IMR-90 (cell line): Measurements from ENCODE around the gene NPY4R. TPM values are rescaled to one million over a fixed set of nuclear protein-coding genes. Genes with fewer than 3 reads are reported as not detected.
"Not testable (repeated sequence)": the region's sequence is repeated elsewhere in the genome, so short reads cannot be mapped to it uniquely, and the experiment has no call there.

Experiments
- ATAC-seq: fragments of 200-7000 bp; cut with Tn5 transposase; 2 replicates; pipeline ENCODE4 v1.9.1; 2020; ENCODE audit warnings: low read depth, mild to moderate bottlenecking, moderate library complexity
- BruUV-seq: library from RNA; stranded (reverse); fragments of 400-500 nt; replicated peaks from 2 replicates; lab custom pipeline; 2021; lab: Mats Ljungman, UMichigan
- CTCF ChIA-PET: fragments of 300-600 bp; formaldehyde crosslinking; extraction: SDS; loops from one replicate; lab custom pipeline; 2021; ENCODE audit warnings: antibody characterized with exemption; lab: Yijun Ruan, JAX
- POLR2A ChIA-PET: fragments of 300-600 bp; sonication (Branson Sonifier 250); formaldehyde crosslinking; loops from one replicate; lab custom pipeline; 2022; ENCODE audit warnings: antibody characterized with exemption; ENCODE audit not compliant: unreplicated experiment; lab: Charles Lee
- DNase-seq: peaks from one replicate; pipeline ENCODE4 v3.0.0; 2013
- H2AFZ ChIP-seq: replicated peaks from 2 replicates; pipeline ENCODE3; 2013; ENCODE audit warnings: low read length, mild to moderate bottlenecking; ENCODE audit not compliant: poor library complexity
- H2AK5ac ChIP-seq: 2 replicates; pipeline ENCODE4 v1.6.1; 2013; ENCODE audit warnings: low read depth, low read length, inconsistent platforms
- H2AK9ac ChIP-seq: replicated peaks from 2 replicates; pipeline ENCODE3; 2013; ENCODE audit warnings: mild to moderate bottlenecking, low read depth, low read length, moderate library complexity; ENCODE audit not compliant: poor library complexity
- H2BK120ac ChIP-seq: 2 replicates; pipeline ENCODE4 v1.6.1; 2013; ENCODE audit warnings: low read depth, low read length, inconsistent platforms
- H2BK15ac ChIP-seq: 3 replicates; pipeline ENCODE4 v1.6.1; 2013; ENCODE audit warnings: low read depth, low read length, inconsistent platforms
- H2BK20ac ChIP-seq: 2 replicates; pipeline ENCODE4 v1.6.1; 2013; ENCODE audit warnings: low read depth, mild to moderate bottlenecking, inconsistent platforms, low read length, moderate library complexity
- H2BK5ac ChIP-seq: 2 replicates; pipeline ENCODE4 v1.6.1; 2013; ENCODE audit warnings: mild to moderate bottlenecking, low read depth, low read length, inconsistent platforms; ENCODE audit not compliant: poor library complexity, severe bottlenecking
- H3K14ac ChIP-seq: replicated peaks from 2 replicates; pipeline ENCODE4 v1.6.1; 2013; ENCODE audit warnings: low read depth, low read length, inconsistent platforms
- H3K18ac ChIP-seq: 2 replicates; pipeline ENCODE4 v1.6.1; 2013; ENCODE audit warnings: low read depth, low read length, control low read depth
- H3K23ac ChIP-seq: 2 replicates; pipeline ENCODE4 v1.6.1; 2013; ENCODE audit warnings: low read depth, low read length, inconsistent platforms
- H3K27ac ChIP-seq: 2 replicates; pipeline ENCODE4 v1.5.1; 2013; ENCODE audit warnings: mild to moderate bottlenecking, control low read depth, low read length; ENCODE audit not compliant: insufficient read depth
- H3K27me3 ChIP-seq: 2 replicates; pipeline ENCODE4 v1.6.1; 2013; ENCODE audit warnings: low read length; ENCODE audit not compliant: control insufficient read depth, insufficient read depth
- H3K36me3 ChIP-seq: 2 replicates; pipeline ENCODE4 v1.6.1; 2013; ENCODE audit warnings: low read length, mixed read lengths; ENCODE audit not compliant: control insufficient read depth, insufficient read depth
- H3K4ac ChIP-seq: 2 replicates; pipeline ENCODE4 v1.6.1; 2013; ENCODE audit warnings: low read depth, low read length, inconsistent platforms
- H3K4me1 ChIP-seq: 2 replicates; pipeline ENCODE4 v1.6.1; 2013; ENCODE audit warnings: low read length, mixed read lengths; ENCODE audit not compliant: control insufficient read depth, insufficient read depth
- H3K4me2 ChIP-seq: 2 replicates; pipeline ENCODE4 v1.6.1; 2013; ENCODE audit warnings: low read depth, mild to moderate bottlenecking, control low read depth, low read length, moderate library complexity
- H3K4me3 ChIP-seq: 2 replicates; pipeline ENCODE4 v1.5.1; 2013; ENCODE audit warnings: low read depth, mild to moderate bottlenecking, control low read depth, low read length, moderate library complexity; ENCODE audit not compliant: insufficient read depth
- H3K56ac ChIP-seq: 2 replicates; pipeline ENCODE4 v1.6.1; 2013; ENCODE audit warnings: low read length, inconsistent platforms; ENCODE audit not compliant: insufficient read depth; ENCODE audit errors: extremely low read depth
- H3K79me1 ChIP-seq, 2 experiments: 2 replicates each; pipeline ENCODE4 v1.6.1; 2013; ENCODE audit warnings: low read length in 2 of 2, inconsistent platforms in 1 of 2, low read depth in 1 of 2
- H3K9ac ChIP-seq: 2 replicates; pipeline ENCODE4 v1.6.1; 2013; ENCODE audit warnings: low read depth, low read length, control low read depth
- H3K9me1 ChIP-seq: 2 replicates; pipeline ENCODE4 v1.6.1; 2013; ENCODE audit warnings: low read length, inconsistent platforms; ENCODE audit not compliant: insufficient read depth
- H3K9me3 ChIP-seq: 2 replicates; pipeline ENCODE4 v1.6.1; 2013; ENCODE audit warnings: low read length; ENCODE audit not compliant: control insufficient read depth, insufficient read depth
- H4K20me1 ChIP-seq: 2 replicates; pipeline ENCODE4 v1.6.1; 2013; ENCODE audit warnings: low read length, inconsistent platforms; ENCODE audit not compliant: insufficient read depth
- H4K5ac ChIP-seq: 2 replicates; pipeline ENCODE4 v1.6.1; 2013; ENCODE audit warnings: mild to moderate bottlenecking, low read depth, low read length, control low read depth
- H4K8ac ChIP-seq, 2 experiments: 2 replicates each; pipeline ENCODE4 v1.6.1; 2013; ENCODE audit warnings: low read depth in 2 of 2, low read length in 2 of 2, control low read depth in 1 of 2, inconsistent platforms in 1 of 2
- H4K91ac ChIP-seq: 2 replicates; pipeline ENCODE4 v1.6.1; 2013; ENCODE audit warnings: low read depth, low read length, inconsistent platforms; ENCODE audit not compliant: insufficient read depth
- WGBS, 2 experiments: methylation state at CpG; one replicate each; pipeline versions ENCODE4 v1.1.5 to v1.1.7; 2013; ENCODE audit warnings: missing lambda C conversion rate in 2 of 2; ENCODE audit not compliant: insufficient read length in 1 of 2; ENCODE audit errors: extremely low coverage in 2 of 2; 5-methylcytosine and 5-hydroxymethylcytosine counted together
- dilution Hi-C: fragments of 300-500 bp; cut with HindIII; formaldehyde crosslinking; loops from one replicate; pipeline ENCODE4 v1.14.3; 2018; ENCODE audit warnings: low sequenced_read_pairs; ENCODE audit not compliant: unreplicated experiment
- in situ Hi-C: fragments of 300-500 bp; cut with MboI; formaldehyde crosslinking; loops from 3 replicates; pipeline ENCODE4 v1.14.3; 2019; ENCODE audit warnings: low sequenced_read_pairs, inconsistent platforms, mixed read lengths
- intact Hi-C: fragments of 100-400 bp; cut with micrococcal nuclease; formaldehyde crosslinking; loops from 2 replicates; pipeline ENCODE4 v1.10.0; 2022
- polyA plus RNA-seq, 3 experiments: library from polyadenylated mRNA; depleted of rRNA; stranded (reverse); fragments of >200 nt; gene quantifications; 2 replicates each; pipeline ENCODE4 v1.2.3, GENCODE V29; 2012; ENCODE audit warnings: low replicate concordance in 1 of 3
- total RNA-seq: library from RNA; depleted of rRNA; stranded (reverse); fragments of >200 nt; gene quantifications from 2 replicates; pipeline ENCODE4 v1.2.3, GENCODE V29; 2012

The NPY4R gene
- total and polyA plus RNA-seq, 2 of the 4 experiments (the other 2 are of a cell fraction), result 0.56 to 1.1 TPM

DNA sequence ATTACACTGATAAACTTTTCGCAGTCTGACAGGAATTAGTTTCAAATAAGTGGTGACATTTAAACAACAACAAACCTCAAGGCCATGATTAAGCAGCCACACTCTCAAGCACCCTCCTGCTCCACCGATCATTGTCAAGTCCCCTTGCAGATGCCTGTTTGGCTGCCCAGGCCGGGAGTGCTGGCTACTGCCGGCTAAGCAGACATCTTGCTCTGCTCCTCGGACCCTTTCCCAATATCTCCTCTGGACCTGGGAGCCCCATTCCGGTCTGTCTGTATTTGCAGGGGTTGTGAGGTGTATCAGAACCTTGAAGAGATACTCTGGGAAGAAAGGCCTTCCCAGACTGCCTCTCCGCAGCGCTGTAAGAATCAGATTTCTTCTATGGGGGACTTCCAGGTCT, 14.9 kb downstream of the NPY4R start:
- H3K9ac ChIP-seq, in situ Hi-C loops, H2BK20ac ChIP-seq, BruUV-seq, H2AFZ ChIP-seq, intact Hi-C loops, H2AK5ac ChIP-seq, CTCF ChIA-PET, H3K9me3 ChIP-seq, H4K91ac ChIP-seq, H3K79me1 ChIP-seq, H2BK15ac ChIP-seq, H3K36me3 ChIP-seq, H3K4me1 ChIP-seq, H3K27me3 ChIP-seq, POLR2A ChIA-PET, dilution Hi-C loops, DNase-seq, H3K56ac ChIP-seq, H3K27ac ChIP-seq, H2AK9ac ChIP-seq, H4K5ac ChIP-seq, H4K8ac ChIP-seq, H3K18ac ChIP-seq, H3K4ac ChIP-seq, H2BK5ac ChIP-seq, H3K23ac ChIP-seq, H4K20me1 ChIP-seq, H3K14ac ChIP-seq, H3K4me2 ChIP-seq, H3K4me3 ChIP-seq, H3K9me1 ChIP-seq, H2BK120ac ChIP-seq: not testable (repeated sequence)
- no CpG with 5 or more reads among the region's 8 CpGs for WGBS, 2 experiments
- peak; percentile 24; the same call in 1 of the 2 replicates for ATAC-seq

DNA sequence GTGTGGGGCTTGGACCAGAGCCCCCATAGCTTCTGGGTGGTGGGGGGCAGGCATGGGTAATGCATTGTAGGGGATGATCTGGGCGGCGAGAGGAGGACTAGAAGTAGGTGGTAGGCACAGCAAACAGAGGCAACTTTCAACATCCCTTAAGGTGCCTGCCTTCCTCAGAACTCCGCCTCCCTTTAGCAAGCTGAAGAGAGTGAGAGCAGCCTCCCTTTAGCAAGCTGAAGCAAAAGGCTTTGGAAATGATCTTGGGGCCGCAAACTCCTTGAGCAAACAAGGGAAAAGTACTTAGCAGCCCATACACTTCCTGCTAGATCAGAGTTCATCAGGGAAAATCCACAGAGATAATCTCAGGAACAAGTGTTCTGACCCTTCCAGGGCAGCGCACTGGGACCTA, 18.3 kb downstream of the NPY4R start:
- H3K4me2 ChIP-seq, H3K9me3 ChIP-seq, H2BK15ac ChIP-seq, H3K9me1 ChIP-seq, intact Hi-C loops, in situ Hi-C loops, H3K4ac ChIP-seq, H2AFZ ChIP-seq, dilution Hi-C loops, H3K18ac ChIP-seq, H3K14ac ChIP-seq, POLR2A ChIA-PET, H3K4me1 ChIP-seq, H2AK9ac ChIP-seq, H3K36me3 ChIP-seq, H4K5ac ChIP-seq, H2BK120ac ChIP-seq, H3K27ac ChIP-seq, H2AK5ac ChIP-seq, ATAC-seq, H3K79me1 ChIP-seq, H3K27me3 ChIP-seq, H3K56ac ChIP-seq, H3K9ac ChIP-seq, H2BK20ac ChIP-seq, H3K4me3 ChIP-seq, CTCF ChIA-PET, H4K20me1 ChIP-seq, H2BK5ac ChIP-seq, DNase-seq, BruUV-seq, H3K23ac ChIP-seq, H4K91ac ChIP-seq, H4K8ac ChIP-seq: not testable (repeated sequence)
- WGBS, 2 experiments, result no CpG with 5 or more reads among the region's 5 CpGs
